ENCODE results near the gene MAPRE3.

The MAPRE3 gene

DNA sequence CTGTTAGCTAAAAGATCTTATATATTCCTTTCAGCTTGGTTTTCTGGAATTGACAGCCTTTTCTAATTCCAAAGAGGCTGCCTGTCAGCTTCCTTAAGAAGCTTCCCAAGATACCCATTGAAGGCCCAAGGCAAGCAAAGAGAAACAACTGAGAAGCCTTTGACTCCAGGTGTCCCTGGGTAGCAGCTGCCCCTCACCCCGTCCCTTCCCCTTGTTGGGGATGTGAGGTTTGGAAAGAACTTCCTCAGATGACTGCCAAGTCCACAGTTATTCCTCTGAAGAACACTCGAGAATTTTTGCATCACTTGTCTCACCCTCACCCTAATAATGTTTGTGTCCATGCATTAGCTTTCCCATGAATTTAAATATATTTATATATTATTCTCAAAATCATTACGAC, 13.3 kb downstream of the MAPRE3 start:
- DNase-seq (ENCODE audit: low spot score): no peak

- DNase-seq (ENCODE audit: low spot score): no peak
These were observed 15.4 kb downstream of the MAPRE3 start for GRCh38 chr2:26985807-26986206.

GRCh38 chr2:26986576-26986975, 16.1 kb downstream of the MAPRE3 start:
- DNase-seq (ENCODE audit: low spot score): no peak

GRCh38 chr2:26988058-26988860, 17.8 kb downstream of the MAPRE3 start:
- no peak for DNase-seq (ENCODE audit: low spot score)

DNA sequence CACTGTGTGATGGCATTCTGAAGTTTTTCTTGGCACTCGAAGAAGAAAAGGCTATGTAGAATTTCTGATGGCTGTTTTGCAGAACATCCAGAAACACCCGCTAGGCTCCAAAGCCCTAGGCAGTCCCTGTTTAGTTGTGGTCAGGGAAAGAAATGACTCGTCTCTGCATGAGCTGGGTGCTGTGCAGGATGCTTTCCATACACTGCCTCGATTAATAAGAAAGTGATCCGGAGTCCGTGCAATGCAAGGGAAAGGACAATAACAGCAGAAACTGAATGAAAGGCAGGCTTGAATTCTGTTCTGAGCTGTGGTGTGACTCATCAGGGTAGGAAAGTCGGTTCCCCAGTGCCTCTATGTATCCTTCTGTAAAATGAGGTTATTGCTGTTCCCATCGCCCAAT, 18.7 kb downstream of the MAPRE3 start:
- DNase-seq (ENCODE audit: low spot score): no peak

GRCh38 chr2:26991717-26992116, 21.3 kb downstream of the MAPRE3 start:
- DNase-seq (ENCODE audit: low spot score): no peak

DNA sequence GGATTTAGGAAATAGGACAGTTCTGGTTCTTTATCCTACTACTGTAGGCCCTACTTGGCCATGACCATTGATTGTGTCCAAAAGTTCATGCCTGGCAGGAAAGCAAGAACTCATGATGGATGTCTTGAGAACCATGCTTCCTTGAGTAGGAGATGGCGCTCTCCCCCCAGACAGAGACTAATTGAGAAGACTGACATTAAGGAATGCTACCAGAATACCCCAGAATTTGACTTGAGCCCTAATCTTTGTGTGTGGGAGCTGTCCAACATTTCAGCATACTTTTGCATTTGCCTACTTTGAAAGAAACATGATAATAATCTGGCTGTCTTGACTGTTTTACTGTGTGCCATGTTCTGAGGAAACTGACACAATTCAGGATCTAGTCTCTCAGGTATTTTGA, 23.3 kb downstream of the MAPRE3 start:
- no peak for DNase-seq (ENCODE audit: low spot score)

DNA sequence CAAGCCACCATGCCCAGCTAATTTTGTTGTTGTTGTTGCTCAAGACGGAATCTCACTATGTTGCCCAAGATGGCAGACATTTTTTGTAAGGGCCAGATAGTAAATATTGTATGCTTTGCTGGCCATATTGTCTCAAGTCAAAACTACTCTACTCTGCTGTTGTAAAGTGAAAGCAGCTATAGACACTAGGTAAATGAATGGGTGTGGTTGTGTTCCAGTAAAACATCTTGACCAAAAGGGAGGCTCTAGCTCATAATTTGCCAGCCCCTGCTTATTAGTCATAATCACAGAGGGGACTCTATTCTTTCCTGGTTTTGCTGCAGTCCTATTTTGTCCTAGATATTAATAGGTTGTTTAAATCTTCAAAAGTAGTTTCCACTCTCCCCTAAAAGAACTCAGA, 24.5 kb downstream of the MAPRE3 start:
- no peak for DNase-seq (ENCODE audit: low spot score)

DNA sequence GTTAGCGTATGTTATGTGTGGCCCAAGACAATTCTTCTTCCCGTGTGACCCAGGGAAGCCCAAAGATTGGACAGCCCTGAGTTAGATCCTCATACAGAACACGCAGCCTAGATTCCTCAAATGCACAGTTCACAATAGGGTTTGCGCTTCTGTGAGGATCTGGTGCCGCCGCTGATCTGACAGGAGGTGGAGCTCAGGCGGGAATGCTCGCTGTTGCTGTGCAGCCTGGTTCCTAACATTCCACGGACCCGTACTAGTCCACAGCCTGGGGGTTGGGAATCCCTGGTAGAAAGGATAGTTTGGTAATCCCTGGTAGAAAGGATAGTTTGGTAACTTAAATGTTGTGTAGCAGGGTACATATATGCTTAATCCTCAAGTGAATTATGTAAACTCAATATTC, 27.0 kb downstream of the MAPRE3 start:
- no peak for DNase-seq (ENCODE audit: low spot score)

GRCh38 chr2:26998323-26998722, 27.9 kb downstream of the MAPRE3 start:
- DNase-seq (ENCODE audit: low spot score): no peak

DNA sequence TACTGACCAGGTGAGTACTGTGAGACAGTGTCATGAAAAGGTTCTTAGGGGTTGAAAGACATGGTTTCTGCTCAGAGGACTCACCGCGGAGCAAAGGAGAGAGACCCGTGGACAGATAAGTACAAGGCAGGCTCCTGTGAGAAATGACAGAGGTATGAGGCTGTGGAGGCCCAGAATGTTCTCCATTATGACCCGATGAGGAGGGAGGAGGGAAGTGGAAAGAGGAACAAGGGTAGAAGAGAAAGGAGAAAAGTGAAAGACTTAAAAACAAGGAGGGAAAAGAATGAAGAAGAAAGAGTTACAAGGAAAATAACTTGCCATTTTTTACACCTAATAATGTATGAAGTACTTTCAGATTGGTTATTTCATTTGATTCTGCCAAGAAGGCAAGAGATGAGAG, 29.8 kb downstream of the MAPRE3 start:
- no peak for DNase-seq (ENCODE audit: low spot score)

DNA sequence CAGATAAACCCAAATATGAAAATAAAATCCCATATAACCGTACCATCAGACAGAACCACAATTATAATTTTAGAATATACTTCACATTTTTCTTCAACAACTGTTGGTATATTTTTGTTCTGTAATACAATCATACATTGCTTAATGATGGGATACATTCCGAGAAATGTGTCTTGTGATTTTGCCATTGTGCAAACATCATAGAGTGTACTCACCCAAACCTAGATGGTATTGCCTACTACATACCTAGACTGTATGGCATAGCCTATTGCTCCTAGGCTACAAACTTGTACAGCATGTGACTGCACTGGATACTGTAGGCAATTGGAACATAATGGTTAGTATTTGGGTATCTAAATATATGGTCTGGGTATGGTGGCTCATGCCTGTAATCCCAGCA, 30.6 kb downstream of the MAPRE3 start:
- no peak for DNase-seq (ENCODE audit: low spot score)

GRCh38 chr2:27001950-27002349, 31.5 kb downstream of the MAPRE3 start:
- DNase-seq (ENCODE audit: low spot score): no peak

GRCh38 chr2:27003007-27003406, 32.6 kb downstream of the MAPRE3 start:
- DNase-seq (ENCODE audit: low spot score): no peak

GRCh38 chr2:27003857-27004256, 33.4 kb downstream of the MAPRE3 start:
- DNase-seq (ENCODE audit: low spot score): no peak

GRCh38 chr2:27006602-27007415, 36.4 kb downstream of the MAPRE3 start:
- peak; percentile 19 for DNase-seq (ENCODE audit: low spot score)

- peak; percentile 13 for DNase-seq (ENCODE audit: low spot score)
These were observed 37.3 kb downstream of the MAPRE3 start for GRCh38 chr2:27007416-27008374.

DNA sequence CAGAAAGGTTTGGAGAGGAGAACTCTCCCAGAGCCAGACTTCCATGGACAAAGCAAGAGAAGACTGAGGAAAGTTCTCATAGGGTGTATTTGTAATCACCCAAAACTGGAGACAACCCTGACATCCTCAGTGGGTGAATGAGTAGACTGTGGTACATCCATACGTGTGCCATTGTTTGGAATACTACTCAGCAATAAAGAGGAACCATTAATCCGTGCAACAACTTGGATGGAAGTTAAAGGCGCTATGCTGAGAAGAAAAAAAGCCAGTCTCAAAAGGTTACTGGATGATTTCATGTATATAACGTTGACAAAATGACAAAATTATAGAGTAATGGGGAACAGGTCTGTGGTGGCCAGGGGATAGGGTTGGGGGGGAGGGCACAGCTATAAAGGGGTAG, 38.2 kb downstream of the MAPRE3 start:
- no peak for DNase-seq (ENCODE audit: low spot score)

DNA sequence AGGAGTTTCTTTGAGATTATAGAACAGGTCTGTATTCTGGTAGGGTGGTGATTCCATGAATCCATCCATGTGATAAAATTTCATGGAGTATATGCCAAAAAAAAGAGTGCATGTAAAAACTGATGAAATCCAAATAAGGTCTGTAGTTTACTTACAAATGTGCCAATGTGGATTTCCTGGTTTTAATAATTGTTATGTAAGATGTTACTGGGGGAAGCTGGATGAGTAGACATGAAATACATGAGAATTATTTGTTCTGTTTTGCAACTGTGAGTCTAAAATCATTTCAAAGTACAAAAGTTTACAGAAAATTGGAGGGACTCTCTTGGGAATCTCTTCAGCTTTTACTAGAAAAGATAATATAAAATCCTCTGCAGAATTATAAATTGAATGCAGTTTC, 38.6 kb downstream of the MAPRE3 start:
- no peak for DNase-seq (ENCODE audit: low spot score)

GRCh38 chr2:27009716-27010115, 39.3 kb downstream of the MAPRE3 start:
- DNase-seq (ENCODE audit: low spot score): no peak

- DNase-seq (ENCODE audit: low spot score): no peak
These were observed 39.7 kb downstream of the MAPRE3 start for GRCh38 chr2:27010139-27010538.

GRCh38 chr2:27013738-27014137, 43.3 kb downstream of the MAPRE3 start:
- no peak for DNase-seq (ENCODE audit: low spot score)
